WTC11 (cell line): Measurements from ENCODE around the gene DYRK2. TPM values are rescaled to one million over a fixed set of nuclear protein-coding genes. Genes with fewer than 3 reads are reported as not detected.

Source experiments
- ATAC-seq: fragments of 200-7000 bp; cut with Tn5 transposase; 2 replicates; pipeline ENCODE4 v1.10.0; 2021; ENCODE audit warnings: mild to moderate bottlenecking, moderate library complexity
- CTCF ChIA-PET: fragments of 300-600 bp; sonication (Branson Sonifier 250); formaldehyde crosslinking; loops from one replicate; lab custom pipeline; 2021; ENCODE audit warnings: antibody characterized with exemption; lab: Charles Lee
- POLR2A ChIA-PET: fragments of 350-600 bp; sonication (Branson Sonifier 250); formaldehyde crosslinking; loops from one replicate; lab custom pipeline; 2021; ENCODE audit warnings: antibody characterized with exemption; lab: Charles Lee
- DNase-seq: peaks from one replicate; pipeline ENCODE4 v3.0.0; 2021; ENCODE audit warnings: low spot score
- H3K27ac Mint-ChIP-seq: 2 replicates; pipeline ENCODE4 v1.8.0; 2021; ENCODE audit warnings: mixed read lengths
- H3K27me3 Mint-ChIP-seq: 2 replicates; pipeline ENCODE4 v1.8.0; 2021; ENCODE audit warnings: low read depth, mild to moderate bottlenecking, moderate library complexity, mixed read lengths
- H3K36me3 Mint-ChIP-seq: 2 replicates; pipeline ENCODE4 v1.8.0; 2021; ENCODE audit warnings: mixed read lengths
- H3K4me1 Mint-ChIP-seq: 2 replicates; pipeline ENCODE4 v1.8.0; 2022; ENCODE audit warnings: mixed read lengths
- H3K4me3 Mint-ChIP-seq: 2 replicates; pipeline ENCODE4 v1.8.0; 2021; ENCODE audit warnings: mild to moderate bottlenecking, moderate library complexity, mixed read lengths
- H3K9me3 Mint-ChIP-seq: 2 replicates; pipeline ENCODE4 v1.8.0; 2021; ENCODE audit warnings: mixed read lengths
- CBFB ChIP-seq: sonication (generic); formaldehyde crosslinking; IDR thresholded peaks from 2 replicates; pipeline ENCODE4 v1.8.1; 2022; ENCODE audit warnings: mild to moderate bottlenecking, low read depth, missing genetic modification reagents
- GTF2I ChIP-seq: fragments of 250-450 bp; sonication (Bioruptor Pico); conservative IDR thresholded peaks from 2 replicates; pipeline ENCODE4 v1.4.0; 2021; ENCODE audit warnings: mild to moderate bottlenecking
- MYBL2 ChIP-seq: sonication (generic); formaldehyde crosslinking; IDR thresholded peaks from 2 replicates; pipeline ENCODE4 v1.8.1; 2023; ENCODE audit warnings: mild to moderate bottlenecking, moderate library complexity, missing genetic modification reagents
- TEAD1 ChIP-seq: sonication (generic); formaldehyde crosslinking; IDR thresholded peaks from 2 replicates; pipeline ENCODE4 v1.8.0; 2022; ENCODE audit warnings: mild to moderate bottlenecking, missing genetic modification reagents
- ZNF121 ChIP-seq: sonication (generic); formaldehyde crosslinking; IDR thresholded peaks from 2 replicates; pipeline ENCODE4 v1.8.0; 2023; ENCODE audit warnings: missing genetic modification reagents
- ZNF263 ChIP-seq: sonication (generic); formaldehyde crosslinking; IDR thresholded peaks from 2 replicates; pipeline ENCODE4 v1.8.1; 2022; ENCODE audit warnings: low read depth, mild to moderate bottlenecking, moderate library complexity, missing genetic modification reagents
- total RNA-seq: library from RNA; stranded (reverse); gene quantifications from 3 replicates; pipeline ENCODE4 v1.2.3, GENCODE V29; 2021
- TF ChIP-seq, protein P1 (sequence below): fragments of 250-450 bp; sonication (Bioruptor Pico); IDR thresholded peaks from 2 replicates; pipeline ENCODE4 v1.9.0; 2021; ENCODE audit warnings: mild to moderate bottlenecking, borderline replicate concordance
- TF ChIP-seq, protein P2 (sequence below): sonication (generic); formaldehyde crosslinking; IDR thresholded peaks from 2 replicates; pipeline ENCODE4 v1.8.1; 2023; ENCODE audit warnings: mild to moderate bottlenecking, missing genetic modification reagents, moderate library complexity
- TF ChIP-seq, protein P3 (sequence below): sonication (generic); formaldehyde crosslinking; IDR thresholded peaks from 2 replicates; pipeline ENCODE4 v1.8.1; 2023; ENCODE audit warnings: mild to moderate bottlenecking, missing genetic modification reagents
- TF ChIP-seq, protein P4 (sequence below): sonication (generic); formaldehyde crosslinking; IDR thresholded peaks from 2 replicates; pipeline ENCODE4 v1.8.0; 2022; ENCODE audit warnings: mild to moderate bottlenecking, missing genetic modification reagents
- TF ChIP-seq, protein P5 (sequence below): sonication (generic); formaldehyde crosslinking; IDR thresholded peaks from 2 replicates; pipeline ENCODE4 v1.8.1; 2023; ENCODE audit warnings: mild to moderate bottlenecking, missing genetic modification reagents, moderate library complexity
- TF ChIP-seq, protein P6 (sequence below): sonication (generic); formaldehyde crosslinking; IDR thresholded peaks from 2 replicates; pipeline ENCODE4 v1.8.0; 2022; ENCODE audit warnings: missing genetic modification reagents

Gene DYRK2
- total RNA-seq, 1 experiment from 2014 or later = 36.1 TPM

DNA sequence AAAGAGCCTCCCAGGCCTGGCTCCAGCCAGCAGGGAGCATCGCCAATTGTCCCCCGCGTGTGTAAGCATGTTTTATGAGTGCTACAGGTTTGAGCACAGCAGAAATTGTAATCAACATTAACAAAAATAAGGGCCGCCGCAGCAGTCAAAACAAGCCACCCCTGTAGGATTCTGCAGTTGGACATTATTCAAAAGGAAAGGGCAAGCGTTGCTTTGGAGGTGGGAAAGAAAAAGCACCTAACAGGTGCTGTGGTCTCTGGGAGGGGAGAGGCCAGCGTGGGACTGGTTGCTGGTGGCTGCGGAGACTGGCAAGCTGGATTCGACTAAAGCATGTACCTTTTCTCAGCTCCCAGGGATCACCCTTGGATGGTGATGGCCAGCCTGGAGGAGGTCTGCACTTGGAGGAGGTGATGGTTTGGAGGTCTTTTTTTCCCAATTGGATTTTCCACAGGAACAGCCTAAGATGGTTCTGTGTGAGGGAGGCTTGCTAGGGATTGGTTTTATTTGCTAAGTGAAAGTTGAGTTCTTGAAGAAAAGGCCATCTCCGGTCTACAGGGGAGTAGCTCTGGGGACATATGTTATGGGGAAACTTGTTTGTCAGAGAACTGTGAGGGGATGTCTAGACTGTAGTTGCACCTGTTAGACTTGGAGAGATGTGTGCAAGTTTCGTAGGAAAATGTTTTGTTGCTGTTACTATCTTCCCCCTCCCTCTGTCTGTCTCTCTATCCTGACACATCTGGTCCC is 2.0 kb downstream of the DYRK2 start (continued):
- TF ChIP-seq, protein P1, sequence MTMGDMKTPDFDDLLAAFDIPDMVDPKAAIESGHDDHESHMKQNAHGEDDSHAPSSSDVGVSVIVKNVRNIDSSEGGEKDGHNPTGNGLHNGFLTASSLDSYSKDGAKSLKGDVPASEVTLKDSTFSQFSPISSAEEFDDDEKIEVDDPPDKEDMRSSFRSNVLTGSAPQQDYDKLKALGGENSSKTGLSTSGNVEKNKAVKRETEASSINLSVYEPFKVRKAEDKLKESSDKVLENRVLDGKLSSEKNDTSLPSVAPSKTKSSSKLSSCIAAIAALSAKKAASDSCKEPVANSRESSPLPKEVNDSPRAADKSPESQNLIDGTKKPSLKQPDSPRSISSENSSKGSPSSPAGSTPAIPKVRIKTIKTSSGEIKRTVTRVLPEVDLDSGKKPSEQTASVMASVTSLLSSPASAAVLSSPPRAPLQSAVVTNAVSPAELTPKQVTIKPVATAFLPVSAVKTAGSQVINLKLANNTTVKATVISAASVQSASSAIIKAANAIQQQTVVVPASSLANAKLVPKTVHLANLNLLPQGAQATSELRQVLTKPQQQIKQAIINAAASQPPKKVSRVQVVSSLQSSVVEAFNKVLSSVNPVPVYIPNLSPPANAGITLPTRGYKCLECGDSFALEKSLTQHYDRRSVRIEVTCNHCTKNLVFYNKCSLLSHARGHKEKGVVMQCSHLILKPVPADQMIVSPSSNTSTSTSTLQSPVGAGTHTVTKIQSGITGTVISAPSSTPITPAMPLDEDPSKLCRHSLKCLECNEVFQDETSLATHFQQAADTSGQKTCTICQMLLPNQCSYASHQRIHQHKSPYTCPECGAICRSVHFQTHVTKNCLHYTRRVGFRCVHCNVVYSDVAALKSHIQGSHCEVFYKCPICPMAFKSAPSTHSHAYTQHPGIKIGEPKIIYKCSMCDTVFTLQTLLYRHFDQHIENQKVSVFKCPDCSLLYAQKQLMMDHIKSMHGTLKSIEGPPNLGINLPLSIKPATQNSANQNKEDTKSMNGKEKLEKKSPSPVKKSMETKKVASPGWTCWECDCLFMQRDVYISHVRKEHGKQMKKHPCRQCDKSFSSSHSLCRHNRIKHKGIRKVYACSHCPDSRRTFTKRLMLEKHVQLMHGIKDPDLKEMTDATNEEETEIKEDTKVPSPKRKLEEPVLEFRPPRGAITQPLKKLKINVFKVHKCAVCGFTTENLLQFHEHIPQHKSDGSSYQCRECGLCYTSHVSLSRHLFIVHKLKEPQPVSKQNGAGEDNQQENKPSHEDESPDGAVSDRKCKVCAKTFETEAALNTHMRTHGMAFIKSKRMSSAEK (CRISPR knock-in tag) = no peak

DNA sequence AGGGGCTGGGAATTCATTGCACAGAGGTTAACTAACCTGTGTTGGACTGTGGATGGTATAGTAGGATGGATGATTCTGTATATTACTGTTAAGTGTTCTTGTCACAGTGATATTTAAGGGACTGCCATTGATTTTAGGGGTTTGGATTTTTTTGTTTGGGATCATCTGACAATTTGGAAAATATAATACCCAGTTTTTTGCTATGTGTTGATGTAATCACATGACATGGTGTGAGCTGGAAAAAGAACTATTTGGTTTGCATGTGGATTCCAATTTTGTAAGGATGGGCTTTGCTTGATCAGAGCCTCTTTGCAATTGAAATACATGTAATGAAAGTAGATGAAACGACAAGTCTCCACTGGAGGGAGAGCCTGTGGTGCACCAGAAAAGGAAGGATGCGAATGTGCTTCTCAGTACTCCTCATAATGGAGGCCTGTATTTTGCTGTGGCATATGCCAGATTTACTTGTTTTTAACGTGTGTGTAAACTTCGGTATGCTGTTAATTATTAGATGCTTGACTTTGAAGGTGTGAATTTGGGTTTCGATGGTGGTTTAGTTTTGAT is 2.7 kb downstream of the DYRK2 start:
- CTCF ChIA-PET = interaction anchor here (1.5 kb wide), 1 partner anchor 292 kb away, joined by 4 read pairs; no protein-coding TSS in a partner anchor
- ATAC-seq = no peak
- POLR2A ChIA-PET = no interaction called here
- peaks cover 51% of the 10 kb centered on the region for H3K4me1 Mint-ChIP-seq
- peaks cover 17% of the 10 kb centered on the region for H3K36me3 Mint-ChIP-seq
- H3K27me3 Mint-ChIP-seq = no peaks in the 10 kb centered on the region
- H3K4me3 Mint-ChIP-seq = peak overlapping the region; percentile 97
- H3K27ac Mint-ChIP-seq = peak overlapping the region; percentile 93
- TF ChIP-seq, protein P2, sequence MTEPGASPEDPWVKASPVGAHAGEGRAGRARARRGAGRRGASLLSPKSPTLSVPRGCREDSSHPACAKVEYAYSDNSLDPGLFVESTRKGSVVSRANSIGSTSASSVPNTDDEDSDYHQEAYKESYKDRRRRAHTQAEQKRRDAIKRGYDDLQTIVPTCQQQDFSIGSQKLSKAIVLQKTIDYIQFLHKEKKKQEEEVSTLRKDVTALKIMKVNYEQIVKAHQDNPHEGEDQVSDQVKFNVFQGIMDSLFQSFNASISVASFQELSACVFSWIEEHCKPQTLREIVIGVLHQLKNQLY (CRISPR knock-in tag) = no peak
- TF ChIP-seq GTF2I = no peak
- TF ChIP-seq CBFB (CRISPR knock-in tag) = no peak
- TF ChIP-seq, protein P3, sequence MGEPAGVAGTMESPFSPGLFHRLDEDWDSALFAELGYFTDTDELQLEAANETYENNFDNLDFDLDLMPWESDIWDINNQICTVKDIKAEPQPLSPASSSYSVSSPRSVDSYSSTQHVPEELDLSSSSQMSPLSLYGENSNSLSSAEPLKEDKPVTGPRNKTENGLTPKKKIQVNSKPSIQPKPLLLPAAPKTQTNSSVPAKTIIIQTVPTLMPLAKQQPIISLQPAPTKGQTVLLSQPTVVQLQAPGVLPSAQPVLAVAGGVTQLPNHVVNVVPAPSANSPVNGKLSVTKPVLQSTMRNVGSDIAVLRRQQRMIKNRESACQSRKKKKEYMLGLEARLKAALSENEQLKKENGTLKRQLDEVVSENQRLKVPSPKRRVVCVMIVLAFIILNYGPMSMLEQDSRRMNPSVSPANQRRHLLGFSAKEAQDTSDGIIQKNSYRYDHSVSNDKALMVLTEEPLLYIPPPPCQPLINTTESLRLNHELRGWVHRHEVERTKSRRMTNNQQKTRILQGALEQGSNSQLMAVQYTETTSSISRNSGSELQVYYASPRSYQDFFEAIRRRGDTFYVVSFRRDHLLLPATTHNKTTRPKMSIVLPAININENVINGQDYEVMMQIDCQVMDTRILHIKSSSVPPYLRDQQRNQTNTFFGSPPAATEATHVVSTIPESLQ = no peak
- TF ChIP-seq, protein P4, sequence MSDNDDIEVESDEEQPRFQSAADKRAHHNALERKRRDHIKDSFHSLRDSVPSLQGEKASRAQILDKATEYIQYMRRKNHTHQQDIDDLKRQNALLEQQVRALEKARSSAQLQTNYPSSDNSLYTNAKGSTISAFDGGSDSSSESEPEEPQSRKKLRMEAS (CRISPR knock-in tag) = no peak
- no peak for TF ChIP-seq ZNF121
- TF ChIP-seq, protein P5, sequence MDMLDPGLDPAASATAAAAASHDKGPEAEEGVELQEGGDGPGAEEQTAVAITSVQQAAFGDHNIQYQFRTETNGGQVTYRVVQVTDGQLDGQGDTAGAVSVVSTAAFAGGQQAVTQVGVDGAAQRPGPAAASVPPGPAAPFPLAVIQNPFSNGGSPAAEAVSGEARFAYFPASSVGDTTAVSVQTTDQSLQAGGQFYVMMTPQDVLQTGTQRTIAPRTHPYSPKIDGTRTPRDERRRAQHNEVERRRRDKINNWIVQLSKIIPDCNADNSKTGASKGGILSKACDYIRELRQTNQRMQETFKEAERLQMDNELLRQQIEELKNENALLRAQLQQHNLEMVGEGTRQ (CRISPR knock-in tag) = no peak
- TF ChIP-seq, protein P6, sequence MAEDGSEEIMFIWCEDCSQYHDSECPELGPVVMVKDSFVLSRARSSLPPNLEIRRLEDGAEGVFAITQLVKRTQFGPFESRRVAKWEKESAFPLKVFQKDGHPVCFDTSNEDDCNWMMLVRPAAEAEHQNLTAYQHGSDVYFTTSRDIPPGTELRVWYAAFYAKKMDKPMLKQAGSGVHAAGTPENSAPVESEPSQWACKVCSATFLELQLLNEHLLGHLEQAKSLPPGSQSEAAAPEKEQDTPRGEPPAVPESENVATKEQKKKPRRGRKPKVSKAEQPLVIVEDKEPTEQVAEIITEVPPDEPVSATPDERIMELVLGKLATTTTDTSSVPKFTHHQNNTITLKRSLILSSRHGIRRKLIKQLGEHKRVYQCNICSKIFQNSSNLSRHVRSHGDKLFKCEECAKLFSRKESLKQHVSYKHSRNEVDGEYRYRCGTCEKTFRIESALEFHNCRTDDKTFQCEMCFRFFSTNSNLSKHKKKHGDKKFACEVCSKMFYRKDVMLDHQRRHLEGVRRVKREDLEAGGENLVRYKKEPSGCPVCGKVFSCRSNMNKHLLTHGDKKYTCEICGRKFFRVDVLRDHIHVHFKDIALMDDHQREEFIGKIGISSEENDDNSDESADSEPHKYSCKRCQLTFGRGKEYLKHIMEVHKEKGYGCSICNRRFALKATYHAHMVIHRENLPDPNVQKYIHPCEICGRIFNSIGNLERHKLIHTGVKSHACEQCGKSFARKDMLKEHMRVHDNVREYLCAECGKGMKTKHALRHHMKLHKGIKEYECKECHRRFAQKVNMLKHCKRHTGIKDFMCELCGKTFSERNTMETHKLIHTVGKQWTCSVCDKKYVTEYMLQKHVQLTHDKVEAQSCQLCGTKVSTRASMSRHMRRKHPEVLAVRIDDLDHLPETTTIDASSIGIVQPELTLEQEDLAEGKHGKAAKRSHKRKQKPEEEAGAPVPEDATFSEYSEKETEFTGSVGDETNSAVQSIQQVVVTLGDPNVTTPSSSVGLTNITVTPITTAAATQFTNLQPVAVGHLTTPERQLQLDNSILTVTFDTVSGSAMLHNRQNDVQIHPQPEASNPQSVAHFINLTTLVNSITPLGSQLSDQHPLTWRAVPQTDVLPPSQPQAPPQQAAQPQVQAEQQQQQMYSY = no peak
- TF ChIP-seq TEAD1 (CRISPR knock-in tag) = no peak
- TF ChIP-seq ZNF263 (CRISPR knock-in tag) = no peak
- no peak for TF ChIP-seq MYBL2 (CRISPR knock-in tag)
- DNase-seq = no peak
- H3K9me3 Mint-ChIP-seq = no peaks in the 10 kb centered on the region
